OCI-LY3 (cell line): Measurements from ENCODE around the gene EZH1.

Source experiments
- H2AFZ ChIP-seq: fragments of 200-600, 300-600 bp; shearing (Covaris generic); 2 replicates; pipeline ENCODE4 v1.6.0; 2014; ENCODE audit warnings: antibody characterized with exemption, low read depth, low read length
- H3K27ac ChIP-seq: fragments of 200-600, 300-600 bp; sonication (generic); 2 replicates; pipeline ENCODE4 v1.5.1; 2014; ENCODE audit warnings: mild to moderate bottlenecking, low read length, moderate library complexity, mixed read lengths
- H3K27me3 ChIP-seq: fragments of 200-600, 300-600 bp; sonication (generic); 2 replicates; pipeline ENCODE4 v1.6.1; 2014; ENCODE audit warnings: low read depth, low read length, mixed read lengths
- H3K36me3 ChIP-seq: fragments of 200-600, 300-600 bp; sonication (generic); replicated peaks from 2 replicates; pipeline ENCODE3; 2014; ENCODE audit warnings: low read depth, low read length, mixed read lengths
- H3K4me1 ChIP-seq: fragments of 300-600, 200-600 bp; sonication (generic); 2 replicates; pipeline ENCODE4 v1.6.1; 2014; ENCODE audit warnings: low read length, mixed read lengths
- H3K4me2 ChIP-seq: fragments of 200-600, 300-600 bp; sonication (generic); 2 replicates; pipeline ENCODE4 v1.6.1; 2014; ENCODE audit warnings: low read length, mixed read lengths
- H3K4me3 ChIP-seq: fragments of 300-600, 200-600 bp; sonication (generic); 2 replicates; pipeline ENCODE4 v1.5.1; 2014; ENCODE audit warnings: antibody characterized with exemption, mild to moderate bottlenecking, low read length, moderate library complexity
- H3K79me2 ChIP-seq: fragments of 300-600, 200-600 bp; shearing (Covaris generic); 2 replicates; pipeline ENCODE4 v1.6.1; 2014; ENCODE audit warnings: mild to moderate bottlenecking, low read length, mixed read lengths
- H3K9ac ChIP-seq: fragments of 300-600, 200-600 bp; shearing (Covaris generic); 2 replicates; pipeline ENCODE4 v1.6.0; 2014; ENCODE audit warnings: mild to moderate bottlenecking, low read length, moderate library complexity
- H3K9me3 ChIP-seq: fragments of 200-600, 300-600 bp; shearing (Covaris generic); 2 replicates; pipeline ENCODE4 v1.6.1; 2014; ENCODE audit warnings: low read length, mixed read lengths; ENCODE audit not compliant: insufficient read depth
- H4K20me1 ChIP-seq: fragments of 200-600, 300-600 bp; sonication (generic); 2 replicates; pipeline ENCODE4 v1.6.1; 2016; ENCODE audit warnings: low read length, mixed read lengths; ENCODE audit not compliant: insufficient read depth
- CTCF ChIP-seq: fragments of 200-600, 300-600 bp; sonication (generic); IDR thresholded peaks from 2 replicates; pipeline ENCODE4 v1.5.1; 2014; ENCODE audit warnings: antibody characterized with exemption, low read length, low read depth
- EZH2phosphoT487 ChIP-seq: fragments of 200-600 bp; shearing (Covaris generic); IDR thresholded peaks from 2 replicates; pipeline ENCODE4 v1.6.1; 2018; ENCODE audit warnings: antibody characterized with exemption, mixed run types, low read depth

EZH1 gene

GRCh38 chr17:42744806-42745617 is at the start of gene EZH1:
Gene EZH1, minus strand, starts transcription at chr17:42745040. Its CDS starts 16,099 bp downstream, at chr17:42728941.
- Histone ChIP-seq H3K4me3 (peak within 1 kb of the TSS; percentile 91), H3K4me1 (peaks cover 13% of the 10 kb centered on the region), H3K27me3 (no peaks in the 10 kb centered on the region), H4K20me1 (no peaks in the 10 kb centered on the region), H2AFZ (peak within 1 kb of the TSS; percentile 84), H3K79me2 (peaks cover 29% of the 10 kb centered on the region), H3K9me3 (peaks cover 4% of the 10 kb centered on the region; the same call in 1 of the 2 replicates), H3K9ac (peak within 1 kb of the TSS; percentile 81), H3K36me3 (no peaks in the 10 kb centered on the region), H3K4me2 (peak within 1 kb of the TSS; percentile 99), H3K27ac (peak within 1 kb of the TSS; percentile 70)
- no peak for TF ChIP-seq EZH2phosphoT487
- TF ChIP-seq CTCF = no peak

GRCh38 chr17:42792545-42792944 is 47.7 kb upstream of the EZH1 start:
- no peak overlapping the region for H3K27ac ChIP-seq

GRCh38 chr17:42791948-42792347 is 47.1 kb upstream of the EZH1 start:
- no peak for TF ChIP-seq CTCF
- no peak for TF ChIP-seq EZH2phosphoT487
- Histone ChIP-seq H3K9ac (no peak overlapping the region), H3K27me3 (no peaks in the 10 kb centered on the region), H3K4me2 (no peak overlapping the region), H4K20me1 (no peaks in the 10 kb centered on the region), H3K79me2 (no peaks in the 10 kb centered on the region), H3K36me3 (peaks cover 4% of the 10 kb centered on the region), H3K4me1 (peaks cover 2% of the 10 kb centered on the region; the same call in 1 of the 2 replicates), H3K4me3 (no peak overlapping the region), H2AFZ (no peak overlapping the region), H3K9me3 (no peaks in the 10 kb centered on the region), H3K27ac (no peak overlapping the region)

More at GRCh38 chr17:42792545-42792944, 47.7 kb upstream of the EZH1 start:
- H2AFZ ChIP-seq = no peak overlapping the region
- H3K27me3 ChIP-seq = no peaks in the 10 kb centered on the region
- TF ChIP-seq CTCF (no peak), EZH2phosphoT487 (no peak)
- no peaks in the 10 kb centered on the region for H4K20me1 ChIP-seq
- H3K9ac ChIP-seq = no peak overlapping the region
- no peaks in the 10 kb centered on the region for H3K79me2 ChIP-seq
- peaks cover 4% of the 10 kb centered on the region for H3K36me3 ChIP-seq
- no peaks in the 10 kb centered on the region for H3K9me3 ChIP-seq
- peaks cover 2% of the 10 kb centered on the region; the same call in 1 of the 2 replicates for H3K4me1 ChIP-seq
- H3K4me2 ChIP-seq = no peak overlapping the region
- H3K4me3 ChIP-seq = no peak overlapping the region

- no peak for TF ChIP-seq EZH2phosphoT487
- TF ChIP-seq CTCF = no peak
Observed at GRCh38 chr17:42787266-42787665, 42.4 kb upstream of the EZH1 start.

More at GRCh38 chr17:42787266-42787665, 42.4 kb upstream of the EZH1 start:
- H2AFZ ChIP-seq = no peak overlapping the region
- H3K4me1 ChIP-seq = no peaks in the 10 kb centered on the region
- H3K27me3 ChIP-seq = no peaks in the 10 kb centered on the region
- no peaks in the 10 kb centered on the region for H4K20me1 ChIP-seq
- H3K9ac ChIP-seq = no peak overlapping the region
- H3K4me3 ChIP-seq = no peak overlapping the region
- H3K4me2 ChIP-seq = no peak overlapping the region
- no peak overlapping the region for H3K27ac ChIP-seq
- peaks cover 4% of the 10 kb centered on the region for H3K36me3 ChIP-seq
- no peaks in the 10 kb centered on the region for H3K9me3 ChIP-seq
- H3K79me2 ChIP-seq = no peaks in the 10 kb centered on the region
